ENCODE data around the gene MINK1. TPM values are rescaled to one million over a fixed set of nuclear protein-coding genes. Genes with fewer than 3 reads are reported as not detected.

MINK1 gene
- total and polyA plus RNA-seq, 2 of the 8 experiments (the other 6 are each of a cell fraction or from before 2014, with no cell fraction given), result 26.9 to 77.7 TPM

DNA sequence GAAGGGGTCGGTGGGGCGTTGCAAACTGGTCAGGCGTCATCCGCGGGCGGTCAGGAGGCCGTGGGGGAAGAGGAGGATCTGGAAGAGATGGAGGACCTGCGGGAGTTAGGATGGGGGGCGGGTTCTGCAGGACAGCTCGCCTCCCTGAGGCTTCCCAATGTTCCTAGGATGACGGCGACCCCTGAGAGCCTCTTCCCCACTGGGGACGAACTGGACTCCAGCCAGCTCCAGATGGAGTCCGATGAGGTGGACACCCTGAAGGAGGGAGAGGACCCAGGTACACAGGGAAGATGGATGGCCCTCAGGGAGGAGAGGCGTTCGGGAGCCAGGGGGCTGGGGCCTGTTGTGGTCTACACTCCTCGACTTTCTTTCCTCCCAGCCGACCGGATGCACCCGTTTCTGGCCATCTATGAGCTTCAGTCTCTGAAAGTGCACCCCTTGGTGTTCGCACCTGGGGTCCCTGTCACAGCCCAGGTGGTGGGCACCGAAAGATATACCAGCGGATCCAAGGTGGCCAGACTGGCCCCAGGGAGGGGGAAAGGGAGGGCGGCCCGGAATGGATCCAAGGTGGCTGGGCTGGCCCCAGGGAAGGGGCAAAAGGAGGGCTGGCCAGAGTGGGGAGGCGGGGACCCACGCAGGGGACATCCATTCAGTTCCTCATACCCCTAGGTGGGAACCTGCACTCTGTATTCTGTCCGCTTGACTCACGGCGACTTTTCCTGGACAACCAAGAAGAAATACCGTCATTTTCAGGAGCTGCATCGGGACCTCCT is 25.3 kb upstream of the MINK1 start (continued):
- TF ChIP-seq, protein P1, sequence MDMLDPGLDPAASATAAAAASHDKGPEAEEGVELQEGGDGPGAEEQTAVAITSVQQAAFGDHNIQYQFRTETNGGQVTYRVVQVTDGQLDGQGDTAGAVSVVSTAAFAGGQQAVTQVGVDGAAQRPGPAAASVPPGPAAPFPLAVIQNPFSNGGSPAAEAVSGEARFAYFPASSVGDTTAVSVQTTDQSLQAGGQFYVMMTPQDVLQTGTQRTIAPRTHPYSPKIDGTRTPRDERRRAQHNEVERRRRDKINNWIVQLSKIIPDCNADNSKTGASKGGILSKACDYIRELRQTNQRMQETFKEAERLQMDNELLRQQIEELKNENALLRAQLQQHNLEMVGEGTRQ (IDR thresholded peaks at IDR 0.05; ENCODE audit: low read length), result no peak
- TF ChIP-seq JUND (IDR thresholded peaks at IDR 0.05; ENCODE audit: low read length) (no peak), KDM1A (IDR thresholded peaks at IDR 0.05; ENCODE audit: borderline replicate concordance, low read length) (no peak)
